Measurements from ENCODE around the gene ZNF70.

DNA sequence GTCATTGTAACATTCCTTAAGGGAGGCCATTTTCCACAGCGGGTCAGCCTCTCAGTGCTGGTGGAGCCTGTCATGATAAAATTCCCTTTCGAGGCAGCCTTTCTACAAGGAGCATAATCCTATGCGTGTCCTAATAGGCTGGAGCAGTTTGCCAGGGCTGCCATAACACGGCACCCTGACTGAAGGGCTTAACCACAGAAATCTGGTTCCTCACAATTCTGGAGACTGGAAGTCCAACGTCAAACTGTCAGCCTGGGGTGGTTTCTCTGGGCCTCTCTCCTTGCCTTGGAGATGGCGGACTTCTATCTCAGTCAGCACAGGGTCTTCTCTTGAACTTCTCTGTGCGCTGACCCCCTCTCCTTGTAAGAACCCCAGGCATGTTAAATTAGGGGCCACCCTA, 61.5 kb downstream of the ZNF70 start:
- TF ChIP-seq, protein P1, sequence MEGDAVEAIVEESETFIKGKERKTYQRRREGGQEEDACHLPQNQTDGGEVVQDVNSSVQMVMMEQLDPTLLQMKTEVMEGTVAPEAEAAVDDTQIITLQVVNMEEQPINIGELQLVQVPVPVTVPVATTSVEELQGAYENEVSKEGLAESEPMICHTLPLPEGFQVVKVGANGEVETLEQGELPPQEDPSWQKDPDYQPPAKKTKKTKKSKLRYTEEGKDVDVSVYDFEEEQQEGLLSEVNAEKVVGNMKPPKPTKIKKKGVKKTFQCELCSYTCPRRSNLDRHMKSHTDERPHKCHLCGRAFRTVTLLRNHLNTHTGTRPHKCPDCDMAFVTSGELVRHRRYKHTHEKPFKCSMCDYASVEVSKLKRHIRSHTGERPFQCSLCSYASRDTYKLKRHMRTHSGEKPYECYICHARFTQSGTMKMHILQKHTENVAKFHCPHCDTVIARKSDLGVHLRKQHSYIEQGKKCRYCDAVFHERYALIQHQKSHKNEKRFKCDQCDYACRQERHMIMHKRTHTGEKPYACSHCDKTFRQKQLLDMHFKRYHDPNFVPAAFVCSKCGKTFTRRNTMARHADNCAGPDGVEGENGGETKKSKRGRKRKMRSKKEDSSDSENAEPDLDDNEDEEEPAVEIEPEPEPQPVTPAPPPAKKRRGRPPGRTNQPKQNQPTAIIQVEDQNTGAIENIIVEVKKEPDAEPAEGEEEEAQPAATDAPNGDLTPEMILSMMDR (IDR thresholded peaks at IDR 0.05) = no peak
- TF ChIP-seq TCF7L2 (IDR thresholded peaks at IDR 0.05; ENCODE audit: low read depth, low read length) (no peak), SIN3A (IDR thresholded peaks at IDR 0.05; ENCODE audit: borderline replicate concordance, insufficient read depth, low read depth, low read length) (no peak)
- TF ChIP-seq, protein P2, sequence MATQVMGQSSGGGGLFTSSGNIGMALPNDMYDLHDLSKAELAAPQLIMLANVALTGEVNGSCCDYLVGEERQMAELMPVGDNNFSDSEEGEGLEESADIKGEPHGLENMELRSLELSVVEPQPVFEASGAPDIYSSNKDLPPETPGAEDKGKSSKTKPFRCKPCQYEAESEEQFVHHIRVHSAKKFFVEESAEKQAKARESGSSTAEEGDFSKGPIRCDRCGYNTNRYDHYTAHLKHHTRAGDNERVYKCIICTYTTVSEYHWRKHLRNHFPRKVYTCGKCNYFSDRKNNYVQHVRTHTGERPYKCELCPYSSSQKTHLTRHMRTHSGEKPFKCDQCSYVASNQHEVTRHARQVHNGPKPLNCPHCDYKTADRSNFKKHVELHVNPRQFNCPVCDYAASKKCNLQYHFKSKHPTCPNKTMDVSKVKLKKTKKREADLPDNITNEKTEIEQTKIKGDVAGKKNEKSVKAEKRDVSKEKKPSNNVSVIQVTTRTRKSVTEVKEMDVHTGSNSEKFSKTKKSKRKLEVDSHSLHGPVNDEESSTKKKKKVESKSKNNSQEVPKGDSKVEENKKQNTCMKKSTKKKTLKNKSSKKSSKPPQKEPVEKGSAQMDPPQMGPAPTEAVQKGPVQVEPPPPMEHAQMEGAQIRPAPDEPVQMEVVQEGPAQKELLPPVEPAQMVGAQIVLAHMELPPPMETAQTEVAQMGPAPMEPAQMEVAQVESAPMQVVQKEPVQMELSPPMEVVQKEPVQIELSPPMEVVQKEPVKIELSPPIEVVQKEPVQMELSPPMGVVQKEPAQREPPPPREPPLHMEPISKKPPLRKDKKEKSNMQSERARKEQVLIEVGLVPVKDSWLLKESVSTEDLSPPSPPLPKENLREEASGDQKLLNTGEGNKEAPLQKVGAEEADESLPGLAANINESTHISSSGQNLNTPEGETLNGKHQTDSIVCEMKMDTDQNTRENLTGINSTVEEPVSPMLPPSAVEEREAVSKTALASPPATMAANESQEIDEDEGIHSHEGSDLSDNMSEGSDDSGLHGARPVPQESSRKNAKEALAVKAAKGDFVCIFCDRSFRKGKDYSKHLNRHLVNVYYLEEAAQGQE (IDR thresholded peaks at IDR 0.05; ENCODE audit: insufficient read depth in 1 of 2, low read depth in 2 of 2, low read length in 1 of 2) = no peak
